Measurements from ENCODE around the gene SAMD10.
"Not testable (repeated sequence)": the region's sequence is repeated elsewhere in the genome, so short reads cannot be mapped to it uniquely, and the experiment has no call there.

The SAMD10 gene

GRCh38 chr20:63979557-63980316, at the start of gene SAMD10:
Gene SAMD10, minus strand, starts transcription at chr20:63979642. Its CDS starts 175 bp downstream, at chr20:63979467.
- no peak for DNase-seq (ENCODE audit: low spot score)

DNA sequence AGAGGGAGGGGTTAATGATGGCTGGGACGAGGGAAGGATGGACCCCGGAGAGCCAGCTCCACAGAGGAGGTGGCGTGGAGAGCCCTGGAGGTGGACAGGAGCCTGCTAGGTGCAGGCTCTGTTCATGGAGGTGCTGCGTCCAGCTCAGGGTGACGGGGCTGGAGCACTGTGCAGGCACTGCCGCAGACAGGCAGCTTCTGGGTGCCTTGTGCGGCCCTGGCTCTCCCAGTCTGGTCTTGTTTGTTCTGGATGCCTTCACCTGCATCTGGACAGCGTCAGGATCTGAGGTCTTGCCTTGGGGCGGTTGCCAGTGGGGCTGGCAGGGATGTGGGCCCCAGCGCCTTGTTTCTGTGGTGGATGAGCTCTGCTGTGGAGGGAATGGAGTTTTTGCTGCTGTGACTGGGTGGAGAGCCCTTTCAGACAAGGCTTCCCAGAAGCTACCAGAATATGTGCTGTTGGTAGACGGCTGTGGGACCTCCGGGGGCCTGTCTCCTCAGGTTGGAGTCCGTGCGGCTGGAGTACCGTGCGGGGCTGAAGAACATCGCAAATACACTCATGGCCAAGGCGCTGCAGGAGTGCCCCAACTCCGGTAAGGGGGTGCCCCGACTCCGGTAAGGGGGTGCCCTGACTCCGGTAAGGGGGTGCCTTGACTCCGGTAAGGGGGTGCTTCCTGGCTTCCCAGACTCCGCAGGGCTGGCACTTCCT, 48.7 kb upstream of the SAMD10 start:
- no peak for DNase-seq (ENCODE audit: low spot score)

GRCh38 chr20:64025826-64026412, 46.5 kb upstream of the SAMD10 start:
- no peak for DNase-seq (ENCODE audit: low spot score)

DNA sequence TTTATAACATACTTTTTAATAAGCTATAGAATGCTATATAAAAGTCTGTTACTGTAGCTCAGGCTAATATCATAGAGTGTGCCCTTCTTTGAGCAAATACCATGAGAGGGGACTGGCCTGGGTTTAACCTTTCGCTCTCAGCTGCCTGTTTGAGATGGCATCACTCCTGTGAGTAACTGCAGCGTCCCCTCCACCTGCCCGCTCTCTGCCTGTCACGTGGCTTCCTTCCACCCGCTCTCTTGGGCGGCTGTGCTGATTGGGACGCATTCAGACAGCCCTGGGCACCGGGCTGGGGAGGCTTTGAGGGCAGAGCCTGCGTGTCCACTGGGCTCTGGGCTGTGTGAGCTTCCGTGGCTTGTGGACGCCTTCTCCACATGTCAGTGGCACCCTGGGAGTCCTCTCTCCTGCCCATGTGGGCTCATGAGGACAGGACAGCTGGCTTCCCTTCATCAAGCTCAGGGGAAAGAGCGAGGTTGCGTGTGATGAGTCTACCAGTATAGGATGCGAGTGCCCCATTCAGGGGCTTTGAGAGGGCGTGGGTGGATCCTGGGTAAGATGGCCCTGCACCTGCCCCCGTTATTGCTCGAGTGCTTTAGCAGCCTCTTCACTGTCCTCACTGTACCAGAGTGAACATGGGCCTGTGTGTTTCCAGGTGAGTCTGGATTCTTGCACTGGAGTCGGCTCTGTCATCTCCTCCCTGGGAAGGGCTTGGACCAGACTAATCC, 45.8 kb upstream of the SAMD10 start:
- DNase-seq (ENCODE audit: low spot score): no peak

DNA sequence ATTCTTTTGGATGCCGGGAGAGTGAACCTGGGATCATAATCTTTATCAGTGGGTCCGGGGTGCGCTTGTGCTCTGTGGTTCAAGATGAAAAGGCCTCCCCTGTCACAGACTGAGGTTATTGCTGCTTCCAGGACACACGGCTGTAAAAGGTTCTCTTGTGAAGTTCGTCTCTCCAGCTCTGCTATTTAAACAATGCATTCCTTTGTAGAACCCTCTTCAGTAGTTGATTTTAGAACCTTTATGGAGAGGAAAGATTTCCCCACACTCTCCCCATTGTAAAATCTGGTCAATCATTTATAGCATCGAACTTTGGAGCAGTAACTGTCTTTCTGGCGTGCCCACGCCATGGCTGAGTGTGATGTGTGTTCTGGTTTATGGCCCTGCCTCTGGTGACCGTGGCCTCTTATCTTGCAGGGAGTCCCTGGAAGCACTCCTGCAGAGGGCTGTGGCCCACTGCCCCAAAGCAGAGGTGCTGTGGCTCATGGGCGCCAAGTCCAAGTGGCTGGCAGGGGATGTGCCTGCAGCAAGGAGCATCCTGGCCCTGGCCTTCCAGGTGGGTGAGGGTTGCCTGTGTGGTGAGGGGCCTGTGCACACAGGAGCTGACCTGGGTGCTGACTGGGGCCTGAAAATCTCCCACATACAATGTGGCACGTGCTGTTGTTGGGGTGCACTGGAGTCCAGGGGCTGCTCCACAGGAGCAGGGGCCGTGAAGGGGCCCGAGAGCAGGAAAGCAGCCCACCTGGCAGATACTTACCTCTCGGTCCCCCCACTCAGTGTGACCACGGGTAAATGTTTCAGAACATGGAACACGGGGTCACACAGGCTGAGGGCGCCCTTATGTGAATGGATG, 44.9 kb upstream of the SAMD10 start:
- no peak for DNase-seq (ENCODE audit: low spot score)

- no peak for DNase-seq (ENCODE audit: low spot score)
Observed at GRCh38 chr20:64023361-64024140, 44.1 kb upstream of the SAMD10 start.

- no peak for DNase-seq (ENCODE audit: low spot score)
Observed at GRCh38 chr20:64022671-64023360, 43.4 kb upstream of the SAMD10 start.

DNA sequence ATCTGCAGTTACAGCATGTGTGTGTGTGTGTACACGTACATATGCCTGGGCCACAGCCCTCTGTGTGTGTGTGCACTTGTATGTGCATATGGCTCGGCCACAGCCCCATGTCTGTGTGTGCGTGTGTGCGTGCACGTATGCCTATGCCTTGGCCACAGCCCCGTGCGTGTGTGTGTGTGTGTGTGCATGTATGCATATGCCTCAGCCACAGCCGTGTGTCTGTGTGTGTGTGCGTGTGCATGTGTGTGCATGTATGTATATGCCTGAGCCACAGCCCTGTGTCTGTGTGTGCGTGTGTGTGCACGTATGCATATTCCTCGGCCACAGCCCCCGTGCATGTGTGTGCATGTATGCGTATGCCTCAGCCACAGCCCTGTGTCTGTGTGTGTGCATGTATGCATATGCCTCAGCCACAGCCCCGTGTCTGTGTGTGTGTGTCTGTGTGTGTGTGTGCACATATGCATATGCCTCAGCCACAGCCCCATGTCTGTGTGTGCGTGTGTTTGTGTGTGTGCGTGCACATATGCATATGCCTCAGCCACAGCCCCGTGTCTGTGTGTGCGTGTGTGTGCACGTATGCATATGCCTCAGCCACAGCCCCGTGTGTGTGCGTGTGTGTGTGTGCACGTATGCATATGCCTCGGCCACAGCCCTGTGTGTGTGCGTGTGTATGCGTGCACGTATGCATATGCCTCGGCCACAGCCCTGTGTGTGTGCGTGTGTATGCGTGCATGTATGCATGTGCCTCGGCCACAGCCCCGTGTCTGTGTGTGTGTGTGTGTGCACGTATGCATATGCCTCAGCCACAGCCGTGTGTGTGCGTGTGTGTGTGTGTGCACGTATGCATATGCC, 41.9 kb upstream of the SAMD10 start:
- DNase-seq (ENCODE audit: low spot score): no peak

DNA sequence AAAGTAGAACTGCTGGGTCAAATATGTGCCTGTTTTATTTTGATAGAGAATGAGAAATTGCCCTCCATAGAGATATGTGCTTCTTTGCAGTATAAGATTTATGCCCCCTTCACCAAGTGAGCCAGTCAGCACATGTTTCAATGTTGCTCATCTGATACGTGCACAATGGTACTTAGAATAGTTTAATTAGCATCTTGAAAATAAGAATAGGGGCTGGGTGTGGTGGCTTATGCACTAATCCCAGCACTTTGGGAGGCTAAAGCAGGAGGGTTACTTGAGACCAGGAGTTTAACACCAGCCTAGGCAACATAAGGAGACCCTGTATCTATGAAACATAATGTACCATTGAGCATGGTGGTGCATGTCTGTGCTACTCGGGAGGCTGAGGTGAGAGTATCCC, 36.2 kb upstream of the SAMD10 start:
- DNase-seq (ENCODE audit: low spot score): no peak

- not testable (repeated sequence) for DNase-seq (ENCODE audit: low spot score)
Observed at GRCh38 chr20:64012385-64013154, 33.1 kb upstream of the SAMD10 start.

GRCh38 chr20:64011366-64011779, 31.9 kb upstream of the SAMD10 start:
- DNase-seq (ENCODE audit: low spot score): no peak

- no peak for DNase-seq (ENCODE audit: low spot score)
Observed at GRCh38 chr20:64010711-64011237, 31.3 kb upstream of the SAMD10 start.

GRCh38 chr20:64009811-64010387, 30.5 kb upstream of the SAMD10 start:
- DNase-seq (ENCODE audit: low spot score): no peak

DNA sequence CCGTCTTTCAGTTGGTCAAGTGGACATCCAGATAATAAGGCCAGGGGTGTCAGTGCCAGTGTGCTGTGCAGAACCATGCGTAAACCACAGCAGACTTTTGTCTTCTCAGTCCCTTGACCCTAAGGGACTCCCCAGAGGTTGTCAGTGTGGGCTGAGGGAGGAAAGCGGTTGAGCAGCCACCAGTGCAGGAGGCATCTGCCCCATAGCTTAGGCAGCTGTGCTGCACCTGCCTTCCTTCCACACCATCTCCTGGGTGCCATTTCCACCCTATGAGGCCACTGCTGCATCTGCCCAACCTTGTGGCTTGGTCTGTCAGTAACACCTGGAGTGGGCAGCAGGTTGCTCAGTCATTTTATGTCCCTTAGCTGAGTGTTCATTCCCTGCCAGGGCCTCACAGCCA, 27.5 kb upstream of the SAMD10 start:
- no peak for DNase-seq (ENCODE audit: low spot score)

DNA sequence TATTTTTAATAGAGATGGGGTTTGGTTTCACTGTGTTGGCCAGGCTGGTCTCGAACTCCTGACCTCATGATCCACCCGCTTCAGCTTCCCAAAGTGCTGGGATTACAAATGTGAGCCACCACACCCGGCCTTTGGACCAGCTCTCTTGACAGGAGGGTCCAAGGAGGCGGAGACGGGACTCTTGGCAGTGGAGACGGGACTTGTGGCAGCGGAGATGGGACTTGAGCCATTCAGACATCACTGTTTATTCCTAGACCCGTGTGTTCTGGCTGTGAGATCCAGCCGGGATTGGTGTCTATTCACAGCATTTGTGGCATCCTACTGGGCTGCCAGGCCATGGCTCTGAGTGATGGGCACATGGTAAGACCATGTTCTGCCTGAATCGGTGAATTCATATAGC, 27.0 kb upstream of the SAMD10 start:
- DNase-seq (ENCODE audit: low spot score): no peak

GRCh38 chr20:64005394-64005793, 26.0 kb upstream of the SAMD10 start:
- DNase-seq (ENCODE audit: low spot score): no peak

- no peak for DNase-seq (ENCODE audit: low spot score)
Observed at GRCh38 chr20:64003960-64004725, 24.7 kb upstream of the SAMD10 start.
